ENCODE measurements around the gene ZDHHC4. TPM values are rescaled to one million over a fixed set of nuclear protein-coding genes. Genes with fewer than 3 reads are reported as not detected.

ZDHHC4 gene
- total RNA-seq, 5 donors from 2014 or later (not counting 1 experiment from before 2014, with no cell fraction given): 27.7 to 35.5 (median 30.3) TPM

- whole genome bisulfite sequencing (ENCODE audit: insufficient coverage): 96% methylated on average over 10 of the region's 20 CpGs
- H3K4me1 Mint-ChIP-seq: peaks cover 42 to 44% (median 42%) of the 10 kb centered on the region in 3 donors
- CTCF ChIA-PET: no interaction called here
These were observed 39.8 kb downstream of the ZDHHC4 start for GRCh38 chr7:6616854-6617643.

DNA sequence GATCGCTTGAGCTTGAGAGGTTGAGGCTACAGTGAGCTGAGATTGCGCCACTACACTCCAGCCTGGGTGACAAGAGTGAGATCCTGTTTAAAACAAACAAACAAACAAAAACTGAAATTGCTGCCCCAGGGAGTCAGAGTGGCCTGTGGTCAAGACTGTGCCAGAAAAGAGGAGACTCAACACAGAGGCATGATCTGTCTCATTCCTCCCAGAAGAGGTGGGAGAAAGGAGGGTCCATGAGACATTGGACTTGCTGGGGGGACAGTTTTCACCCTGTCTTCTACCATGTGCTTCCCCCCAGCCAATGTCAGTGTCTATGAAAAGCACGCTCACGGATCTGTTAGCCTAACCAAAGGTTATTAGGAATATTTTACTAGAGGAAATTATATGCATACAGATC, 41.4 kb downstream of the ZDHHC4 start:
- peak overlapping the region in 1 of 2 donors; percentile 16 for H3K27ac Mint-ChIP-seq
- ATAC-seq (replicated peaks in 1 of 4) (no peak), DNase-seq (no peak)
- Histone ChIP-seq H3K4me3 (ENCODE audit: control insufficient read depth in 1 of 2, extremely low read depth in 1 of 2, low read length in 1 of 2) (no peak overlapping the region), H3K27ac (ENCODE audit: low read length) (no peak overlapping the region), H3K4me1 (ENCODE audit: control insufficient read depth in 1 of 2, extremely low read depth in 1 of 2, insufficient read depth in 2 of 2, low read length in 2 of 2) (peaks cover 13 to 66% of the 10 kb centered on the region in 2 experiments), H3K27me3 (replicated peaks in 1 of 2; ENCODE audit: control insufficient read depth in 2 of 2, extremely low read depth in 1 of 2, insufficient read depth in 2 of 2, low read length in 1 of 2) (peaks cover 0 to 22% of the 10 kb centered on the region in 2 experiments), H3K36me3 (ENCODE audit: control insufficient read depth in 2 of 2, extremely low read depth in 1 of 2, insufficient read depth in 1 of 2, low read length in 1 of 2) (no peaks in the 10 kb centered on the region), H3K9me3 (no peaks in the 10 kb centered on the region)
- H3K4me3 Mint-ChIP-seq: no peak overlapping the region
- CTCF ChIA-PET: no interaction called here
- POLR2A ChIA-PET: no interaction called here
- peaks cover 45 to 50% (median 48%) of the 10 kb centered on the region in 3 donors for H3K4me1 Mint-ChIP-seq
- peaks cover 8% of the 10 kb centered on the region for H3K36me3 Mint-ChIP-seq
- peaks cover 0 to 6% of the 10 kb centered on the region in 2 donors for H3K27me3 Mint-ChIP-seq
- whole genome bisulfite sequencing (ENCODE audit: insufficient coverage): no CpG with 5 or more reads among the region's 4 CpGs
- H3K9me3 Mint-ChIP-seq: no peaks in the 10 kb centered on the region

More at GRCh38 chr7:6616854-6617643, 39.8 kb downstream of the ZDHHC4 start:
- peak overlapping the region; percentile 59 to 75 (median 70) for H3K4me3 Mint-ChIP-seq
- peaks cover 0 to 29% of the 10 kb centered on the region in 2 experiments for H3K27me3 ChIP-seq (replicated peaks in 1 of 2; ENCODE audit: control insufficient read depth in 2 of 2, extremely low read depth in 1 of 2, insufficient read depth in 2 of 2, low read length in 1 of 2)
- ATAC-seq (replicated peaks in 1 of 4) (no peak), DNase-seq (no peak)
- H3K9me3 Mint-ChIP-seq: no peaks in the 10 kb centered on the region
- H3K4me1 ChIP-seq (ENCODE audit: control insufficient read depth in 1 of 2, extremely low read depth in 1 of 2, insufficient read depth in 2 of 2, low read length in 2 of 2): peaks cover 11 to 56% of the 10 kb centered on the region in 2 experiments
- no peak overlapping the region for H3K27ac ChIP-seq (ENCODE audit: low read length)
- H3K27ac Mint-ChIP-seq: peak overlapping the region in 1 of 2 donors; percentile 37
- H3K4me3 ChIP-seq (ENCODE audit: control insufficient read depth in 1 of 2, extremely low read depth in 1 of 2, low read length in 1 of 2): no peak overlapping the region
- H3K36me3 Mint-ChIP-seq: peaks cover 8% of the 10 kb centered on the region
- POLR2A ChIA-PET: no interaction called here
- no peaks in the 10 kb centered on the region for H3K9me3 ChIP-seq
- no peaks in the 10 kb centered on the region for H3K36me3 ChIP-seq (ENCODE audit: control insufficient read depth in 2 of 2, extremely low read depth in 1 of 2, insufficient read depth in 1 of 2, low read length in 1 of 2)
- H3K27me3 Mint-ChIP-seq: peaks cover 0 to 6% of the 10 kb centered on the region in 2 donors

- no peaks in the 10 kb centered on the region for H3K9me3 ChIP-seq
- peak overlapping the region; percentile 14 for H3K27ac ChIP-seq (ENCODE audit: low read length)
- CTCF ChIA-PET: interaction anchor here in 1 of 2 donors (0.5 kb wide), 1 partner anchor 18 kb away, joined by 3 read pairs; no protein-coding TSS in a partner anchor
- peak overlapping the region; percentile 1 to 89 for H3K27ac Mint-ChIP-seq
- H3K4me1 Mint-ChIP-seq: peaks cover 48 to 56% (median 56%) of the 10 kb centered on the region in 3 donors
- H3K9me3 Mint-ChIP-seq: no peaks in the 10 kb centered on the region
- peaks cover 17 to 67% of the 10 kb centered on the region in 2 experiments for H3K4me1 ChIP-seq (ENCODE audit: control insufficient read depth in 1 of 2, extremely low read depth in 1 of 2, insufficient read depth in 2 of 2, low read length in 2 of 2)
- H3K36me3 ChIP-seq (ENCODE audit: control insufficient read depth in 2 of 2, extremely low read depth in 1 of 2, insufficient read depth in 1 of 2, low read length in 1 of 2): no peaks in the 10 kb centered on the region
- no peak for DNase-seq
- no peak overlapping the region for H3K4me3 ChIP-seq (ENCODE audit: control insufficient read depth in 1 of 2, extremely low read depth in 1 of 2, low read length in 1 of 2)
- no CpG with 5 or more reads among the region's 3 CpGs for WGBS (ENCODE audit: insufficient coverage)
- POLR2A ChIA-PET: interaction anchor here in 1 of 2 donors (0.6 kb wide), 1 partner anchor 48 kb away, joined by 5 read pairs; no protein-coding TSS in a partner anchor
- H3K4me3 Mint-ChIP-seq: peak overlapping the region in 1 of 3 donors; percentile 59
- H3K27me3 ChIP-seq (replicated peaks in 1 of 2; ENCODE audit: control insufficient read depth in 2 of 2, extremely low read depth in 1 of 2, insufficient read depth in 2 of 2, low read length in 1 of 2): peaks cover 0 to 10% of the 10 kb centered on the region in 2 experiments
- H3K36me3 Mint-ChIP-seq: peaks cover 8% of the 10 kb centered on the region
- peak in 3 of 4 experiments; percentile 23 to 38 (median 34) for ATAC-seq (replicated peaks in 1 of 4)
- peaks cover 0 to 2% of the 10 kb centered on the region in 2 donors for H3K27me3 Mint-ChIP-seq
These were observed 42.7 kb downstream of the ZDHHC4 start for GRCh38 chr7:6619961-6620360.

- peak in 2 of 35 experiments; percentile 10 to 32 for DNase-seq
- Histone ChIP-seq H3K27ac (ENCODE audit: low read length) (peak overlapping the region; percentile 53), H3K36me3 (ENCODE audit: control insufficient read depth in 2 of 2, extremely low read depth in 1 of 2, insufficient read depth in 1 of 2, low read length in 1 of 2) (no peaks in the 10 kb centered on the region), H3K9me3 (no peaks in the 10 kb centered on the region), H3K27me3 (replicated peaks in 1 of 2; ENCODE audit: control insufficient read depth in 2 of 2, extremely low read depth in 1 of 2, insufficient read depth in 2 of 2, low read length in 1 of 2) (peaks cover 0 to under 1% of the 10 kb centered on the region in 2 experiments), H3K4me1 (ENCODE audit: control insufficient read depth in 1 of 2, extremely low read depth in 1 of 2, insufficient read depth in 2 of 2, low read length in 2 of 2) (peaks cover 12 to 63% of the 10 kb centered on the region in 2 experiments), H3K4me3 (ENCODE audit: control insufficient read depth in 1 of 2, extremely low read depth in 1 of 2, low read length in 1 of 2) (no peak overlapping the region)
- ChIA-PET CTCF (interaction anchor here in 1 of 2 donors (0.5 to 0.6 kb wide), 3 partner anchors 69 to 794 kb away, joined by 3 to 4 read pairs (median 3); no protein-coding TSS in a partner anchor), POLR2A (no interaction called here)
- Mint-ChIP-seq H3K27me3 (peaks cover 0 to 2% of the 10 kb centered on the region in 2 donors), H3K36me3 (peaks cover 8% of the 10 kb centered on the region), H3K27ac (peak overlapping the region; percentile 77 to 89), H3K9me3 (no peaks in the 10 kb centered on the region), H3K4me3 (peak overlapping the region; percentile 59 to 63 (median 61)), H3K4me1 (peaks cover 48 to 58% (median 57%) of the 10 kb centered on the region in 3 donors)
- ATAC-seq (replicated peaks in 1 of 4): peak in 2 of 4 experiments; percentile 13 to 20
- WGBS (ENCODE audit: insufficient coverage): 53% methylated on average over 20 of the region's 20 CpGs
These were observed 44.2 kb downstream of the ZDHHC4 start for GRCh38 chr7:6621195-6622133.

GRCh38 chr7:6622134-6622710, 45.0 kb downstream of the ZDHHC4 start:
- H3K9me3 ChIP-seq: no peaks in the 10 kb centered on the region
- no peaks in the 10 kb centered on the region for H3K27me3 Mint-ChIP-seq
- H3K4me1 ChIP-seq (ENCODE audit: control insufficient read depth in 1 of 2, extremely low read depth in 1 of 2, insufficient read depth in 2 of 2, low read length in 2 of 2): peaks cover 12 to 59% of the 10 kb centered on the region in 2 experiments
- POLR2A ChIA-PET: no interaction called here
- H3K27me3 ChIP-seq (replicated peaks in 1 of 2; ENCODE audit: control insufficient read depth in 2 of 2, extremely low read depth in 1 of 2, insufficient read depth in 2 of 2, low read length in 1 of 2): no peaks in the 10 kb centered on the region
- no peak overlapping the region for H3K4me3 Mint-ChIP-seq
- CTCF ChIA-PET: interaction anchor here in 1 of 2 donors (0.5 kb wide), 1 partner anchor 105 kb away, joined by 4 read pairs; no protein-coding TSS in a partner anchor
- no peak overlapping the region for H3K27ac Mint-ChIP-seq
- no peak overlapping the region for H3K4me3 ChIP-seq (ENCODE audit: control insufficient read depth in 1 of 2, extremely low read depth in 1 of 2, low read length in 1 of 2)
- H3K36me3 ChIP-seq (ENCODE audit: control insufficient read depth in 2 of 2, extremely low read depth in 1 of 2, insufficient read depth in 1 of 2, low read length in 1 of 2): no peaks in the 10 kb centered on the region
- H3K27ac ChIP-seq (ENCODE audit: low read length): no peak overlapping the region
- ATAC-seq (replicated peaks in 1 of 4) (no peak), DNase-seq (no peak)
- H3K36me3 Mint-ChIP-seq: peaks cover 8% of the 10 kb centered on the region
- 98% methylated on average over 64 of the region's 67 CpGs for WGBS (ENCODE audit: insufficient coverage)
- no peaks in the 10 kb centered on the region for H3K9me3 Mint-ChIP-seq
- H3K4me1 Mint-ChIP-seq: peaks cover 48 to 56% (median 54%) of the 10 kb centered on the region in 3 donors

Data from T-cell (primary cell).